ENCODE data around the gene CYP3A7. TPM values are rescaled to one million over a fixed set of nuclear protein-coding genes. Genes with fewer than 3 reads are reported as not detected.
"Not testable (repeated sequence)": the region's sequence is repeated elsewhere in the genome, so short reads cannot be mapped to it uniquely, and the experiment has no call there.

Gene CYP3A7
- total and polyA plus RNA-seq, 11 donors, result not detected

DNA sequence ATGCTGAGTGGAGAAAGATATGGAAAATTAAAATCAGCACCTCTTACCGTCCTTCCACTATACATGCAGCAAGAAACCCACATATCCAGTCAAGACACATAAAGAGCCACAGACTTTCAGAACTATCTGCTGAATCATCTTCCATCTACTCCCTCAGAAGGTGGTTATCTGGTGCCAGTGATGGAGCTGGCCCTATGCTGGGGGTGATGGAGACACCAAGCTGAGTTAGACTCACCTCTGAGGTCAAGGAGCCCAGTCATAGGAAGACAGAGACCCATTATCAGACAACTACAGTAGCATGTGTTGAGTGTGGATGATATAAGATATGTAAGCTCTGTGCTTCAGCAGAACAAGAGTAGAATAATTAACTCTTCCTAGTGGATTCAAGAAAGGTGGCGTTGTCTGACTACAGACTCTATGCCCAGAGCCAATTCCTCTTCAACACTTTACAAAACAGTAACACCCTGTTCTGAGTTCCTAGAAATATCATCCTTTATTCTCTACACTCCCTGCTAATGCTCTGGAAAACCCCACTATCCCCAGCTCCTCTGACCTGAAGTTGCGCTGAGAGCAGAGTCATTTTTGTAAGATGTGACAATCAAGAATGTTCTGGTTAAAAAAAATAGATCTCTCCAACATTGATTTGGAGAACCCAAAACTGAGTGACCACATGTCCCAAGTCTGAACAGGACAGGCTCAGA is 69.5 kb downstream of the CYP3A7 start:
- DNase-seq (no peak), ATAC-seq (no peak)
- Histone ChIP-seq H3K27ac (no peak overlapping the region), H3K4me1 (peaks cover 0 to 5% (median 0%) of the 10 kb centered on the region in 12 donors), H3K36me3 (peaks cover 0 to 10% (median 3%) of the 10 kb centered on the region in 9 donors), H3K27me3 (no peaks in the 10 kb centered on the region), H3K9me3 (no peaks in the 10 kb centered on the region), H3K4me3 (no peak overlapping the region)
- WGBS, 4 donors, result 94 to 98% (median 96%) methylated on average over 3 of the region's 3 CpGs
- intact Hi-C loops (cut with DNase I), result no loop called here
- TF ChIP-seq POLR2A (IDR thresholded peaks at IDR 0.05), result no peak
- TF ChIP-seq, protein P1, sequence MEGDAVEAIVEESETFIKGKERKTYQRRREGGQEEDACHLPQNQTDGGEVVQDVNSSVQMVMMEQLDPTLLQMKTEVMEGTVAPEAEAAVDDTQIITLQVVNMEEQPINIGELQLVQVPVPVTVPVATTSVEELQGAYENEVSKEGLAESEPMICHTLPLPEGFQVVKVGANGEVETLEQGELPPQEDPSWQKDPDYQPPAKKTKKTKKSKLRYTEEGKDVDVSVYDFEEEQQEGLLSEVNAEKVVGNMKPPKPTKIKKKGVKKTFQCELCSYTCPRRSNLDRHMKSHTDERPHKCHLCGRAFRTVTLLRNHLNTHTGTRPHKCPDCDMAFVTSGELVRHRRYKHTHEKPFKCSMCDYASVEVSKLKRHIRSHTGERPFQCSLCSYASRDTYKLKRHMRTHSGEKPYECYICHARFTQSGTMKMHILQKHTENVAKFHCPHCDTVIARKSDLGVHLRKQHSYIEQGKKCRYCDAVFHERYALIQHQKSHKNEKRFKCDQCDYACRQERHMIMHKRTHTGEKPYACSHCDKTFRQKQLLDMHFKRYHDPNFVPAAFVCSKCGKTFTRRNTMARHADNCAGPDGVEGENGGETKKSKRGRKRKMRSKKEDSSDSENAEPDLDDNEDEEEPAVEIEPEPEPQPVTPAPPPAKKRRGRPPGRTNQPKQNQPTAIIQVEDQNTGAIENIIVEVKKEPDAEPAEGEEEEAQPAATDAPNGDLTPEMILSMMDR (IDR thresholded peaks at IDR 0.05), result no peak

DNA sequence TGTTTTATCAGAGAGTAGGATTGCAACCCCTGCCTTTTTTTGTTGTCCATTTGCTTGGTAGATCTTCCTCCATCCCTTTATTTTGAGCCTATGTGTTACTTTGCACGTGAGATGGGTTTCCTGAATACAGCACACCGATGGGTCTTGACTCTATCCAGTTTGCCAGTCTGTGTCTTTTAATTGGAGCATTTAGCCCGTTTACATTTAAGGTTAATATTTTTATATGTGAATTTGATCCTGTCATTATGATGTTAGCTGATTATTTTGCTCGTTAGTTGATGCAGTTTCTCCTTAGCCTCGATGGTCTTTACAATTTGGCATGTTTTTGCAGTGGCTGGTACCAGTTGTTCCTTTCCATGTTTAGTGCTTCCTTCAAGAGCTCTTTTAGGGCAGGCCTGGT is 77.1 kb downstream of the CYP3A7 start:
- 85 to 93% (median 91%) methylated on average over 5 of the region's 5 CpGs for WGBS, 4 donors
- H3K27ac ChIP-seq; H3K27me3 ChIP-seq; H3K4me1 ChIP-seq; ATAC-seq; DNase-seq; H3K36me3 ChIP-seq; intact Hi-C loops (cut with DNase I); H3K4me3 ChIP-seq: not testable (repeated sequence)
- H3K9me3 ChIP-seq, result peaks cover 0 to 15% (median 0%) of the 10 kb centered on the region in 12 donors

Other genes starting within 250 kb of the CYP3A7 start
- 10 to 100 TPM; 12.4 to 23.0 (median 15.2) TPM for gene ZNF394, start 234.9 kb downstream of the CYP3A7 start, total RNA-seq
- 10 to 100 TPM; 13.9 to 16.0 TPM for gene ZNF394, start 234.9 kb downstream of the CYP3A7 start, polyA plus RNA-seq
- gene ZKSCAN5, start 230.5 kb downstream of the CYP3A7 start, total RNA-seq, result 1 to 10 TPM; 5.6 to 9.6 (median 7.1) TPM
- gene ZKSCAN5, start 230.5 kb downstream of the CYP3A7 start, polyA plus RNA-seq, result 1 to 10 TPM; 2.1 to 5.8 TPM
- 1 to 10 TPM; 4.7 to 7.1 (median 5.3) TPM for gene FAM200A, start 183.1 kb downstream of the CYP3A7 start, total RNA-seq
- 1 to 10 TPM; 5.8 to 6.6 TPM for gene FAM200A, start 183.1 kb downstream of the CYP3A7 start, polyA plus RNA-seq
- gene ZNF655, start 176.6 kb downstream of the CYP3A7 start, total RNA-seq, result 10 to 100 TPM; 26.8 to 48.0 (median 32.8) TPM
- 10 to 100 TPM; 28.8 to 36.1 TPM for gene ZNF655, start 176.6 kb downstream of the CYP3A7 start, polyA plus RNA-seq
- gene TMEM225B, start 136.9 kb downstream of the CYP3A7 start, total RNA-seq, result under 1 TPM in 4 of 9 donors, not detected in 5; 0.29 to 0.52 (median 0.51) TPM
- gene TMEM225B, start 136.9 kb downstream of the CYP3A7 start, polyA plus RNA-seq, result under 1 TPM in 1 of 2 donors, not detected in 1; 0.10 TPM
- gene ZSCAN25, start 118.2 kb downstream of the CYP3A7 start, total RNA-seq, result 10 to 100 TPM in 4 of 9 donors, 1 to 10 TPM in 5; 5.6 to 12.0 (median 8.3) TPM
- 1 to 10 TPM; 3.4 to 4.0 TPM for gene ZSCAN25, start 118.2 kb downstream of the CYP3A7 start, polyA plus RNA-seq
- under 1 TPM in 3 of 9 donors, not detected in 6; 0.12 to 0.52 (median 0.33) TPM for gene CYP3A5, start 55.2 kb downstream of the CYP3A7 start, total RNA-seq
- under 1 TPM; 0.06 to 0.23 TPM for gene CYP3A5, start 55.2 kb downstream of the CYP3A7 start, polyA plus RNA-seq
- under 1 TPM in 1 of 9 donors, not detected in 8; 0.56 TPM for gene CYP3A4, start 49.0 kb upstream of the CYP3A7 start, total RNA-seq
- gene CYP3A4, start 49.0 kb upstream of the CYP3A7 start, polyA plus RNA-seq, result under 1 TPM in 1 of 2 donors, not detected in 1; 0.03 TPM
- gene CYP3A43, start 92.8 kb upstream of the CYP3A7 start, total RNA-seq, result not detected
- not detected for gene CYP3A43, start 92.8 kb upstream of the CYP3A7 start, polyA plus RNA-seq
- gene OR2AE1, start 141.8 kb upstream of the CYP3A7 start, total RNA-seq, result not detected
- gene OR2AE1, start 141.8 kb upstream of the CYP3A7 start, polyA plus RNA-seq, result not detected
- 10 to 100 TPM in 4 of 9 donors, 1 to 10 TPM in 5; 4.7 to 13.5 (median 7.3) TPM for gene TRIM4, start 184.3 kb upstream of the CYP3A7 start, total RNA-seq
- gene TRIM4, start 184.3 kb upstream of the CYP3A7 start, polyA plus RNA-seq, result 1 to 10 TPM; 5.1 to 6.9 TPM
- gene GJC3, start 194.4 kb upstream of the CYP3A7 start, total RNA-seq, result under 1 TPM in 1 of 9 donors, not detected in 8; 0.54 TPM
- under 1 TPM; 0.30 to 0.33 TPM for gene GJC3, start 194.4 kb upstream of the CYP3A7 start, polyA plus RNA-seq
- 100 to 1,000 TPM in 4 of 9 donors, 10 to 100 TPM in 5; 31.8 to 214 (median 95.4) TPM for gene AZGP1, start 240.8 kb upstream of the CYP3A7 start, total RNA-seq
- gene AZGP1, start 240.8 kb upstream of the CYP3A7 start, polyA plus RNA-seq, result 100 to 1,000 TPM in 1 of 2 donors, 10 to 100 TPM in 1; 99.1 to 146 TPM